Nephron progenitor cell (in vitro differentiated cells): ENCODE measurements around the gene RHD.

Experiments
- DNase-seq: peaks from one replicate; pipeline ENCODE4 v3.0.0; 2021
- H3K27ac Mint-ChIP-seq: 2 replicates; pipeline ENCODE4 v1.8.0; 2021; ENCODE audit warnings: mild to moderate bottlenecking, moderate library complexity, mixed read lengths
- H3K27me3 Mint-ChIP-seq: 2 replicates; pipeline ENCODE4 v1.8.0; 2021; ENCODE audit warnings: mild to moderate bottlenecking, low read depth, mixed read lengths; ENCODE audit not compliant: poor library complexity
- H3K36me3 Mint-ChIP-seq: 2 replicates; pipeline ENCODE4 v1.8.0; 2021; ENCODE audit warnings: low read depth, mixed read lengths
- H3K4me1 Mint-ChIP-seq: 2 replicates; pipeline ENCODE4 v1.8.0; 2021; ENCODE audit warnings: mixed read lengths
- H3K4me3 Mint-ChIP-seq: 2 replicates; pipeline ENCODE4 v1.8.0; 2021; ENCODE audit warnings: mild to moderate bottlenecking, moderate library complexity, mixed read lengths
- H3K9me3 Mint-ChIP-seq: 2 replicates; pipeline ENCODE4 v1.8.0; 2021; ENCODE audit warnings: mild to moderate bottlenecking, moderate library complexity, mixed read lengths
- CTCF ChIP-seq: fragments of 200-600 bp; sonication (generic); IDR thresholded peaks from 2 replicates; pipeline ENCODE4 v1.5.0; 2021; ENCODE audit warnings: antibody characterized with exemption

Gene RHD

DNA sequence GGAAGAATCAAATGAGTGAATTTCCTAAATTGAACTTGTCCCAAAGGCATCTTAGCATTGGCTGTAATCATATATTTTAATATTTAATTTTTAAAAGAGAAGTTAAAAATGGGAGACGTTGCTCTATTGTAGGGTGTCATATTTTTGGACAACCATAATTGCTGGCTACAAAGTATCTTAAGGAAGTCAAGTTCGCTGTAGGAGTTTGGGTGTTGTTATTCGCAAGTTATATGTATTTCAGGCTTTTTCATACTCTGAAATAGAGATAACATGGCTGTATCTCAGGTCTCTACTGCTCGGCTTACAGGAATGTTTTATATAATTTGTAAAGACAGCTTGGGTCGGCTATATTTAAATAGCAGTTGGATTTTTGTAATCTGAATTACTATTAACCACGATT lies 66.7 kb downstream of the RHD start:
- peaks cover 26% of the 10 kb centered on the region for H3K4me1 Mint-ChIP-seq
- no peaks in the 10 kb centered on the region for H3K9me3 Mint-ChIP-seq
- no peak for TF ChIP-seq CTCF
- peak overlapping the region; percentile 93 for H3K4me3 Mint-ChIP-seq
- no peak for DNase-seq
- peak overlapping the region; percentile 41 for H3K27ac Mint-ChIP-seq
- no peaks in the 10 kb centered on the region for H3K27me3 Mint-ChIP-seq
- H3K36me3 Mint-ChIP-seq = peaks cover 27% of the 10 kb centered on the region

DNA sequence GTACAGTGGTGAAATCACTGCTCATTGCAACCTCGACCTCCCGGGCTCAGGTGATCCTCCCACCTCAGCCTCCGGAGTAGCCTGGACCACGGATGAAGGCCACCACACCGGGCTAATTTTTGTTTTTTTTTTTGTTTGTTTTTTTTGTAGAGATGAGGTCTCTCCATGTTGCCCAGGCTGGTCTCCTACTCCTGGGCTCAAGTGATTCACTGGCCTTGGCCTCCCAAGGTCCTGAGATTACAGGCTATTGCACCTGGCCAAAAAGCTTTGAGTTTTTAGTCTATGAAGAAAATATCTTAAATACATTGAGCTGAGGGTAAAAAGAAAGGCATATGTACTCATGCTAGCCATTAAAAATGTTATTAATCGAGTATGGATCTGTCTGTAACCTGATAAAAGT lies 69.4 kb downstream of the RHD start:
- no peak for DNase-seq
- H3K4me1 Mint-ChIP-seq = peaks cover 21% of the 10 kb centered on the region
- no peak for TF ChIP-seq CTCF
- H3K27me3 Mint-ChIP-seq = no peaks in the 10 kb centered on the region
- H3K9me3 Mint-ChIP-seq = no peaks in the 10 kb centered on the region
- no peak overlapping the region for H3K27ac Mint-ChIP-seq
- H3K4me3 Mint-ChIP-seq = no peak overlapping the region
- H3K36me3 Mint-ChIP-seq = peaks cover 44% of the 10 kb centered on the region

DNA sequence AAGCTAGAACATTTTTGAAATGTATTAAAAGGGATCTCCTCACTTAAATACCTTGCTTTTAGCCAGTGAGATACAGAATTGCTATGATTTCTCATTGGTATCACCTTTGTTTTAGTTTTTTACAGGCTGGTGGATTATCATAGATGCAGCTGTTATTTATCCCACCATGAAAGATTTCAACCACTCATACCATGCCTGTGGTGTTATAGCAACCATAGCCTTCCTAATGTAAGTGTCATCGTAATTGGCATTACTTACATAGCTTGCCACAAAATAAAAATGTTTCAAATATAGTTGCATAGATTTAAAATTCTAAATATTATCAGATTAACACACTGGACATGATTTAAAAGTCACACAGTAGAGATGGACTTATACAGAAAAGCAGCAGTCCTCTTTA lies 70.5 kb downstream of the RHD start:
- peaks cover 18% of the 10 kb centered on the region for H3K4me1 Mint-ChIP-seq
- no peak for TF ChIP-seq CTCF
- H3K27me3 Mint-ChIP-seq = no peaks in the 10 kb centered on the region
- no peaks in the 10 kb centered on the region for H3K9me3 Mint-ChIP-seq
- H3K36me3 Mint-ChIP-seq = peaks cover 52% of the 10 kb centered on the region
- no peak overlapping the region for H3K4me3 Mint-ChIP-seq
- H3K27ac Mint-ChIP-seq = no peak overlapping the region
- no peak for DNase-seq

GRCh38 chr1:25343872-25344271 lies 71.6 kb downstream of the RHD start:
- Mint-ChIP-seq H3K9me3 (no peaks in the 10 kb centered on the region), H3K27ac (no peak overlapping the region), H3K27me3 (no peaks in the 10 kb centered on the region), H3K4me3 (no peak overlapping the region), H3K36me3 (peaks cover 59% of the 10 kb centered on the region), H3K4me1 (peaks cover 18% of the 10 kb centered on the region)
- no peak for TF ChIP-seq CTCF
- no peak for DNase-seq

DNA sequence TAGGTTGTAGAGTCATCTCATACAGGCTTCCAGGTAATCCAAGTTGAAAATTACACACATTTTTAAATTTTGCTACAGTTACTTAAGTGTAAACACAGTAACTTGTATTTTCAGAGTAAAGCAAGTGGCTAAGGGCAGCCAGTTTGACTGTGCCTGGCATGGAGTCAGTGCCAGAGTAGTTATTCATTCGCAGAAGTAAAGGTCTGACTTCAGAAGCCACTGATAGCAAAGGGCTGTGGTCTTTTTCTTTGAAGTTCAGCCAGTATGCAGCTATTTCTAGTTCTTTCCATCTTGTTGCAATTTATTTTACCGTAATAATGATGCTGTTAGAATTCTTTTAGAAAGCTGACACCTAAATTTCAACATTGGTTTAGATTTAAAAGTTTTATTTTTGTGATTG lies 75.2 kb downstream of the RHD start:
- Mint-ChIP-seq H3K36me3 (peaks cover 58% of the 10 kb centered on the region), H3K4me1 (no peaks in the 10 kb centered on the region), H3K9me3 (no peaks in the 10 kb centered on the region), H3K27ac (no peak overlapping the region), H3K4me3 (no peak overlapping the region), H3K27me3 (no peaks in the 10 kb centered on the region)
- TF ChIP-seq CTCF = no peak
- no peak for DNase-seq

DNA sequence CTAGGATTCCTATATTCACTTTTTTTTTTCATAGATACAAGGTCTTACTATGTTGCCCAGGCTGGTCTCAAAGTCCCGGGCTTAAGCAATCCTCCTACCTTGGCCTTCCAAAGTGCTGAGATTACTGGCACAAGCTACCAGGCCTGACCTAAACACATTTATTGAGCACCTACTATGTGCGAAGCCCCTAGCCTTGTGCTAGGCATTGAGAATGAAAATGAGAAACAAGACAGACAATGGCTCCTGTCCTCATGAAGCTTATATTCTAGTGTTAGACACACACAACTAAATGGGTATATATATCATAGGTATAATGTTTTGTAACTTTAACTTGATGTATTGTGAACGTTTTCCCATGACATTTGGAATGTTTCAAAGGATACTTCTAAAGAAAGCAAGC lies 77.3 kb downstream of the RHD start:
- H3K4me1 Mint-ChIP-seq = no peaks in the 10 kb centered on the region
- no peak for DNase-seq
- peaks cover 45% of the 10 kb centered on the region for H3K36me3 Mint-ChIP-seq
- TF ChIP-seq CTCF = no peak
- H3K27ac Mint-ChIP-seq = no peak overlapping the region
- H3K9me3 Mint-ChIP-seq = no peaks in the 10 kb centered on the region
- no peaks in the 10 kb centered on the region for H3K27me3 Mint-ChIP-seq
- H3K4me3 Mint-ChIP-seq = no peak overlapping the region
